WTC11 (cell line): ENCODE data around the gene WNT2.

Source experiments
- ATF2 ChIP-seq: sonication (generic); formaldehyde crosslinking; IDR thresholded peaks from 2 replicates; pipeline ENCODE4 v1.8.1; 2022; ENCODE audit warnings: low read depth, missing genetic modification reagents, borderline replicate concordance
- CTCF ChIP-seq: fragments of 200-600 bp; IDR thresholded peaks from 2 replicates; pipeline ENCODE4 v1.8.0; 2022; ENCODE audit warnings: antibody characterized with exemption
- RELA ChIP-seq: sonication (generic); formaldehyde crosslinking; IDR thresholded peaks from 2 replicates; pipeline ENCODE4 v1.8.1; 2022; ENCODE audit warnings: missing genetic modification reagents, mild to moderate bottlenecking, borderline replicate concordance
- SMAD4 ChIP-seq: sonication (generic); formaldehyde crosslinking; IDR thresholded peaks from 2 replicates; pipeline ENCODE4 v1.8.0; 2022; ENCODE audit warnings: mild to moderate bottlenecking, missing genetic modification reagents
- STAT6 ChIP-seq: sonication (generic); formaldehyde crosslinking; conservative IDR thresholded peaks from 2 replicates; pipeline ENCODE4 v1.8.1; 2023; ENCODE audit warnings: mild to moderate bottlenecking, low read depth, missing genetic modification reagents, moderate library complexity
- TP53 ChIP-seq: sonication (generic); formaldehyde crosslinking; IDR thresholded peaks from 2 replicates; pipeline ENCODE4 v1.8.1; 2023; ENCODE audit warnings: mild to moderate bottlenecking, missing genetic modification reagents
- TF ChIP-seq, protein P1 (sequence below): sonication (generic); formaldehyde crosslinking; IDR thresholded peaks from 2 replicates; pipeline ENCODE4 v1.8.1; 2023; ENCODE audit warnings: mild to moderate bottlenecking, missing genetic modification reagents, moderate library complexity

GRCh38 chr7:117241088-117241487 is 81.8 kb downstream of the WNT2 start:
- TF ChIP-seq CTCF = no peak
- no peak for TF ChIP-seq STAT6 (CRISPR knock-in tag)
- TF ChIP-seq TP53 (CRISPR knock-in tag) = no peak
- no peak for TF ChIP-seq SMAD4
- TF ChIP-seq RELA = no peak
- TF ChIP-seq, protein P1, sequence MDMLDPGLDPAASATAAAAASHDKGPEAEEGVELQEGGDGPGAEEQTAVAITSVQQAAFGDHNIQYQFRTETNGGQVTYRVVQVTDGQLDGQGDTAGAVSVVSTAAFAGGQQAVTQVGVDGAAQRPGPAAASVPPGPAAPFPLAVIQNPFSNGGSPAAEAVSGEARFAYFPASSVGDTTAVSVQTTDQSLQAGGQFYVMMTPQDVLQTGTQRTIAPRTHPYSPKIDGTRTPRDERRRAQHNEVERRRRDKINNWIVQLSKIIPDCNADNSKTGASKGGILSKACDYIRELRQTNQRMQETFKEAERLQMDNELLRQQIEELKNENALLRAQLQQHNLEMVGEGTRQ (CRISPR knock-in tag) = no peak
- no peak for TF ChIP-seq ATF2 (CRISPR knock-in tag)
